ENCODE measurements around the gene EXO1.

Gene EXO1

GRCh38 chr1:241847796-241848685, at the start of gene EXO1 (continued):
- TF ChIP-seq PRDM4 (tag by site-specific recombination; IDR thresholded peaks at IDR 0.05) = no peak
- no peak; the same call in 1 of the 2 replicates for TF ChIP-seq ZNF394 (tag by site-specific recombination; IDR thresholded peaks at IDR 0.05; ENCODE audit: borderline replicate concordance)
- no peak for TF ChIP-seq AEBP2 (tag by site-specific recombination; IDR thresholded peaks at IDR 0.05; ENCODE audit: borderline replicate concordance)
- peak; percentile 76 for TF ChIP-seq ZNF24 (tag by site-specific recombination; IDR thresholded peaks at IDR 0.05)
- no peak for TF ChIP-seq ZBTB49 (tag by site-specific recombination; IDR thresholded peaks at IDR 0.05; ENCODE audit: low read depth)
- peak; percentile 95 for TF ChIP-seq ZBTB7A (tag by site-specific recombination; IDR thresholded peaks at IDR 0.05; ENCODE audit: low read depth)
- TF ChIP-seq ZNF211 (tag by site-specific recombination; IDR thresholded peaks at IDR 0.05; ENCODE audit: low read depth) = no peak
- no peak; the same call in 1 of the 2 replicates for TF ChIP-seq PRDM6 (tag by site-specific recombination; IDR thresholded peaks at IDR 0.05)
- TF ChIP-seq ZNF518A (tag by site-specific recombination; conservative IDR thresholded peaks at IDR 0.05; ENCODE audit: low read depth) = peak; percentile 92
- TF ChIP-seq ZBTB21 (tag by site-specific recombination; IDR thresholded peaks at IDR 0.05) = peak; percentile 94
- TF ChIP-seq ZBTB6 (tag by site-specific recombination; IDR thresholded peaks at IDR 0.05) = 0 out of 2 replicates have a peak, but pooled peaks have one; percentile 18
- TF ChIP-seq ZNF596 (tag by site-specific recombination; IDR thresholded peaks at IDR 0.05) = no peak
- TF ChIP-seq ZBTB11 (tag by site-specific recombination; conservative IDR thresholded peaks at IDR 0.05; ENCODE audit: low read depth) = peak; percentile 97
- TF ChIP-seq ZBTB44 (tag by site-specific recombination; IDR thresholded peaks at IDR 0.05) = no peak

Measured in HEK293 (cell line).